ENCODE measurements around the gene LNX2.

The LNX2 gene

DNA sequence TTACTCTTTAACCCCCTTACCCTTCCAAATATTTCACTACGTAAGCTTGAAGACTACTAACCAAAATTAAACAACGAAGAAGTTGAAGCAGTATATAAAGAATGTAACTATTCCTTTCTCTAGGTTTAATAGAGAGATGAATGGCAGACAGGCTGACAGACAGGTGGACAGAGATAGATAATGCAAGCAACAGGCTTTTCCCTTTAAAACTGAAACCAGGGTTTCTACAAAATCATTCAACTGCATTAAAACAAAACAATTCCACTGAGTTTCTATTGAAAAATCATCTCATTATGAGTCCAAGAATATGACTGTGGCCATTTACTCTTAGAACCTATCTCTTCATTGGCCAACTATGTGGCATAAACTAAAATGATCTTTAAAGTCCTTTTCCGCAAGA lies 15.2 kb downstream of the LNX2 start:
- DNase-seq = no peak

- no peak for DNase-seq
Measured at GRCh38 chr13:27601803-27602202, 18.5 kb downstream of the LNX2 start.

DNA sequence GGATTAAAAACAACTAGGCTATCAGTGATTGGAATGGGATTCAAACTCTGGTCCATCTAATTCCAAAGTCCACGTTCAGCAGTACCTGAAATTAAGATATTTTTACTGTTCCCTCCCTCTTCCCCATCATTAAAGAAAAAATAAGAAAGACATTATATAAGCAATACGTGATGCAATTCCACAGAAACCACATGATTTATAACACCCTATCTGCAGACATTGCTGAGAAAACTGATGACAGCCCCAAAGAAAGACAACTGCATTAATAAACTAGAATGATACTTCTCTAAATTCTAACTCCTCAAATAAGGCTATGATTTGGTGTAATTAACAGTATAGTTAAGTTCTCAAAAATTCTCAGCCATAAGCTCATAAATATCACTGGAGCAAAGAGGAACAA lies 19.1 kb downstream of the LNX2 start:
- no peak for DNase-seq

GRCh38 chr13:27600711-27601110 lies 19.6 kb downstream of the LNX2 start:
- no peak for DNase-seq

DNA sequence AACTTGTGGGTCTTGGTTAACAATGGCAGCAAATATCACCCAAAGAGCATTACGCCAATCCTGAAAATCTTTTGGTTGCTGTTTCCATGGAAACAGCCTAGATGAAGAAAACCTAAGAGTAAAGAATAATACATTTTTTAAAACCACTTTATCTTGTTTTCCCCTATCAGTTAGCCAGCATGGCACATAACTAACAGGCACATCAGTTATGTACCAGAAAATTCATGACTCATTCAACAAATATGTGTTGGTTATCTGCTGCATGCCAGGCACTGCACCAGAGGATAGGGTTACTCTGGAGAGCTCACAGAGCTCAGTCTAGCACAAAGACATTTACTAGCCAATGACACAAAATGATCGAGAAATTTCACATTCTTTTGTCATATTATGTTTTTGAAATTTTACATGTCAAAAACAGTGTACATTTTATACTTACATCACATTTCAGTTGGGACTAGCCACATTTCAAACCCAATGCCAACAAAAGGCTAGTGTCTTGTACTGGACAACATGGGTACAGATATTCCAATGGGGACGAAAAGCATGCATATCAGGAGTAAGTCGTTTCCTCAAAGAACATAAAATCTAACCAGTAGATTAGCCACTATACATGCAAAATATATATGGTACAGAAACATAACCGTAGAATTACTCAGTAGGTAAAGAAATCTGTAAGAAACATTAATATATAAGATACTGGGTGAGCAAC lies 20.3 kb downstream of the LNX2 start:
- no peak for DNase-seq

DNA sequence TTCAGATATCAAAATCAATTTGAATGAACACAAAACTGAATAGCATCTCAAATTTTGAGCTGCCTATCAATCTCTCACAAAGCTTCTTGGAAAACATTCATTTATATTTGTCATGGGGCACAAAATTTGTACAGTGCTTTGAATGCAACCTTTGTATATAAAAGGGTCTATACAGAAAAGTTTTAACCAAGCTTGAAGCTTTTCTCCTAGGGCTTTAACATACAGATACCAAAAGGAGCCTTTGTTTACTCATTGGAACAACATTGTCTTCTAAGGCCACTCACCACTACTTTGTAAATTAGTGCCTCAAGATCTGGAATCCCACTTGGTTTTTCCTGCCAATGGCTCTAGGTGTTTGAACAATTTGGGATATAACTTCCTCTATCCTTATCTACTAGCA lies 21.2 kb downstream of the LNX2 start:
- no peak for DNase-seq

- DNase-seq = no peak
Measured at GRCh38 chr13:27595055-27595811, 25.1 kb downstream of the LNX2 start.

GRCh38 chr13:27593267-27593666 lies 27.1 kb downstream of the LNX2 start:
- DNase-seq = no peak

GRCh38 chr13:27592865-27593264 lies 27.5 kb downstream of the LNX2 start:
- DNase-seq = no peak

DNA sequence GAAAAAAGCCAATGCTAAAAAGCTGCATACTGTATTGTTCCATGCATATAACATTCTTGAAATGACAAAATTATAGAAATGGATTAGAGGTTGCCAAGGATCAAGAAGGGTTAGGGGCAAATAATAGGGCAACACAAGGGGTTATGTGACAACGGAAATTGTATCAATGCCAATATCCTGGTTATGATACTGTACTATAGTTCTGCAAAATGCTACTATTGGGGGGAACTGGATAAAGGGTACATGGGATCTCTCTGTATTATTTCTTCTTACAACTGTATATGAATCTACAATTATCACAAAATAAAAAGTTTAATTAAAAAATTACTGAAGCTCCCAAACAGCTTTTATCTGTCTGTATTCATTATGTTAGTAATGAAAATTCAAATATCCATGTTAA lies 31.9 kb downstream of the LNX2 start:
- no peak for DNase-seq

GRCh38 chr13:27587095-27587746 lies 33.1 kb downstream of the LNX2 start:
- no peak for DNase-seq

DNA sequence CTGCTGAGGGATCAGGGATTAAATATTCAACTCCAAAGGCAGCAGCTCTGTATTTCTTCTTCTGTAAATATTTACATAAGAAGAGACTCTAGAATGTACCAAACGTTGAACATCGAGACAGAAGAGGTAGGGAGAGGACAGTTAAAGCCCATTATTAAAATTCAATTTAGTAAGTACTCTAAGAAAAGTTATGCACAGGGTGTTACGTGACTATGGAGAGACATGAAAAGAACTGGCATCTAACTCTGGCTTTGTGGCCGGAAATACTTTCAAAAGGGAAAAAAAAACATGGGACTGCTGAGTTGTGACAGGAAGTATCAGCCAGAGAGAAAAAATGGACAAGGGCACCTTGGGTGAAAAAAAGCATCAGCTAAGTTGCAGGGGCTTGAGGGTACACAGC lies 36.7 kb downstream of the LNX2 start:
- DNase-seq = no peak

DNA sequence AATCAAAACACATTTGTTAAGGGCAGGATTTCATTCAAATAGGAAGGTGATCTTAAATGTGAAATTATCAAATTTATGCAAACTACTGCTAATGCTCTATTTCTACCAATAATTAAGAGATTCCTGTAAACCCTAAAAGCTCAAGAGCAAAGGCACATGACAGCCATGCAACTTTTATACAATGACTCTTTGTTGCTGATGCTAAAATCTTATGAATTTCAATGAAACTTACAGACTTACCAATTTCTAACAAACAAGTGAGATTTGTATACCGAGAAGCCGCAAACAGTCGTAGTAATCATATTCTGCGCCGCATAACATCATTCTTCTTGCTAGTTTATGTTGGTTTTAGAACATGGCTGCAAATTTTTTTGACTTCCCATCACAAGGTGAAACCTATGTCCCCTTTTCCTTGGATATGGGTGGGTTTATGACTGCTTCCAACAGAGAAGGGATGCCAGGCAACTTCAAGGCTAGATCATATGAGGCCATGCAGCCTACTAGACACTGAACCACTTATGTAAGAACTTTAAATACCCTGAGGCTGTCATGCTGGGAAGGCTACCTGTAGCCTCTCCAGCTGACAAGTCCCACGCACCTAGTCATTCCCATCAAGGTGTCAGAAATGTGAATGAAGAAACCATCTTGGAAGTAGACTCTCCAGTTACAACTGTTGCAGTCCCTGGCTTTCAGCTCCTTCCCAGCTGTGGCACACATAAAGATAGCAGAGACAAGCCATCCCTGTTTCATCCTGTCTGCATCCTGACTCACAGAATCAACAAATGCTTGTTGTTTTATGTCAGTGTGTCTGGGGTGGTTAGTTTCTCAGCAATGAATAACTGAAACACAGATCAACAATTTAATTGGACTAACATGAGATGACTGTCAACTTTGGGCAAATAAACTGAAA lies 42.0 kb downstream of the LNX2 start:
- DNase-seq = no peak

- DNase-seq = no peak
Measured at GRCh38 chr13:27574661-27575060, 45.7 kb downstream of the LNX2 start.

- DNase-seq = no peak
Measured at GRCh38 chr13:27573265-27573664, 47.1 kb downstream of the LNX2 start.

GRCh38 chr13:27572234-27572901 lies 48.0 kb downstream of the LNX2 start:
- no peak for DNase-seq

DNA sequence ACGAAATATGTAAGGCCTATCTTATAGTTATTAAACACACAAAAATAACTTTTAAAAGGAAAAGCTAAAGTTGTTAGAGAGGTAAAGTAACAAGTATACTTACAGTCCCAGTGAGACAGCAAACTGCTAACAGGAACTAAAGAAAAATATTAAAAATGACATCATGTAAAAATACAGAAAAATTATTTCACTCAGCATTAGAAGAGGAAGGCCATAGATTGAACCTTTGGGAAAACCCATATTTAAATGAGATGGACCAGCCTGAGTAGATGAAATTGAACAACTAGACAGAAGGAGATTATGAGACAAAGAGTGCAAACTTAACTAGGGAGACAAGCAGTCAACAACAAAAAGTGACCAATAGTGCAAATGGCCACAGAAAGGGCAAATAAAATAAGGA lies 49.4 kb downstream of the LNX2 start:
- DNase-seq = no peak

GRCh38 chr13:27569405-27569804 lies 50.9 kb downstream of the LNX2 start:
- no peak for DNase-seq

DNA sequence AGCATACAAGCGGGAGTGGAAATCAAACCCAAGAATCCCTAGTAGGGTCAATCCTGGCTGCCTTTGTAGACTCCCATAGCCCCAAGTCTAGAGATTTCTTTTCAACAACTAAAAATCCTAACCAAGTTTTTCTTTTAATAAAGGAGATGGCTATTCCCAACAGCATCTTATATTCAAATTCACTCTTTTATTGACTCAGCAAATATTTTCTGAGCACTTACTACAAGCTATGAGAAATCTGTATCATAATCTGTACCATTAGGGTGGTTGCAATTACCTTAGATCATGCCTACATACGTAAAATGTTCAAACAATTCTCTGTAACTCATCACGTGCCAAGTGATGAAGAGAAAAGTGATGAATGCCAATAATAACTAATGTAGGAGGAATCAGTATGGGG lies 54.5 kb downstream of the LNX2 start:
- DNase-seq = no peak

GRCh38 chr13:27562457-27562856 lies 57.9 kb downstream of the LNX2 start:
- DNase-seq = no peak

DNA sequence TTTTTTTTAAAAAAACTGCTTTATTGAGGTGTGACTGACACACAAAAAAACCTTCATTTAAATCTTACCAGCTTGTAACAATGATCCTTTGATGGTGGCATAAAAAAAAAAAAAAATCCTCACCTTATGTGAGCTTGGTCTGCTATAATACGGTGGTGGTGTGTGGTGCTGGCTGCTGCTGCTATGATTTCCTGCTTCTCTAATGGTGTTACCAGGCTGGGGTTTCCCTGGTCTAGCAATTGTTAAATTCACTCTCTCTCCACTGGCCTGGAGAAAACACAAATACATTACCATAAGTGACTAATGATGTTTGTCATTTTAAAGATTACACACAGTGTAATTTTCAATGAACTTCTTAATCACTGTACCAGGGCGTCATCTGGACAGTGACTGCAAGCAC lies 60.6 kb downstream of the LNX2 start:
- DNase-seq = no peak

DNA sequence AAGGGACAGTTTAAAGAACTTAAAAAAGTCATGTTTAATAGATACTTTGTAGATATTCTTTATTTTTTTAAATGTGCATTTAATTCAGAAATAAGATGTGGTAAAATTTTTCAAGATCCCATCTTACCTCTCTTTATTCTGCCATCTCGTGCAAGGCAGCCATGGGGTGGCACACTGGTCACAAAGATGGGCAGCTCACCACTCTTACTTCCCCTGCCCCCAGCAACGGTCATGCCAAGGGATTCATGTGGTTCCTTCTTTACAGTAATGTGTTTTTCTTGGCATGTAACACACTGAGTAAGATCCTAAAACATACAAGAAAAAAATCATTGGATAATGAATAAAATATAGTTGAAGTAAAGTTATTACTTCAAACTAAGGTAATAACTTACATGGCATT lies 64.2 kb downstream of the LNX2 start:
- DNase-seq = no peak

GRCh38 chr13:27551562-27551961 lies 68.8 kb downstream of the LNX2 start:
- DNase-seq = no peak

Measured in DMS79 (cell line).